ENCODE data around the gene TECPR2. TPM values are rescaled to one million over a fixed set of nuclear protein-coding genes. Genes with fewer than 3 reads are reported as not detected.
"Not testable (repeated sequence)": the region's sequence is repeated elsewhere in the genome, so short reads cannot be mapped to it uniquely, and the experiment has no call there.

Gene TECPR2
- total RNA-seq, 1 donor from 2014 or later = 27.0 TPM

- Mint-ChIP-seq H3K4me1 (peaks cover 9% of the 10 kb centered on the region), H3K27me3 (ENCODE audit: low read depth) (peaks cover 39% of the 10 kb centered on the region), H3K27ac (ENCODE audit: unreplicated experiment) (no peak overlapping the region), H3K36me3 (ENCODE audit: low read depth) (no peaks in the 10 kb centered on the region), H3K9me3 (no peaks in the 10 kb centered on the region), H3K4me3 (no peak overlapping the region)
- no peak for TF ChIP-seq CTCF (conservative IDR thresholded peaks at IDR 0.05)
- DNase-seq (ENCODE audit: low read depth, low spot score) = no peak
Measured at GRCh38 chr14:102541771-102542170, 179.0 kb downstream of the TECPR2 start.

GRCh38 chr14:102544046-102544746 lies 181.5 kb downstream of the TECPR2 start:
- TF ChIP-seq CTCF (conservative IDR thresholded peaks at IDR 0.05) = no peak
- peaks cover 60% of the 10 kb centered on the region for H3K27me3 Mint-ChIP-seq (ENCODE audit: low read depth)
- peaks cover 9% of the 10 kb centered on the region for H3K4me1 Mint-ChIP-seq
- H3K36me3 Mint-ChIP-seq (ENCODE audit: low read depth) = no peaks in the 10 kb centered on the region
- no peaks in the 10 kb centered on the region for H3K9me3 Mint-ChIP-seq
- H3K27ac Mint-ChIP-seq (ENCODE audit: unreplicated experiment) = no peak overlapping the region
- DNase-seq (ENCODE audit: low read depth, low spot score) = no peak
- H3K4me3 Mint-ChIP-seq = no peak overlapping the region

- Mint-ChIP-seq H3K4me1 (peaks cover 9% of the 10 kb centered on the region), H3K4me3 (no peak overlapping the region), H3K27ac (ENCODE audit: unreplicated experiment) (no peak overlapping the region), H3K9me3 (no peaks in the 10 kb centered on the region), H3K36me3 (ENCODE audit: low read depth) (no peaks in the 10 kb centered on the region), H3K27me3 (ENCODE audit: low read depth) (peaks cover 60% of the 10 kb centered on the region)
- no peak for TF ChIP-seq CTCF (conservative IDR thresholded peaks at IDR 0.05)
- no peak for DNase-seq (ENCODE audit: low read depth, low spot score)
Measured at GRCh38 chr14:102544747-102545460, 182.2 kb downstream of the TECPR2 start.

- no peak for DNase-seq (ENCODE audit: low read depth, low spot score)
- no peak overlapping the region for H3K4me3 Mint-ChIP-seq
- TF ChIP-seq CTCF (conservative IDR thresholded peaks at IDR 0.05) = no peak
- no peaks in the 10 kb centered on the region for H3K9me3 Mint-ChIP-seq
- peaks cover 64% of the 10 kb centered on the region for H3K27me3 Mint-ChIP-seq (ENCODE audit: low read depth)
- H3K36me3 Mint-ChIP-seq (ENCODE audit: low read depth) = no peaks in the 10 kb centered on the region
- peaks cover 9% of the 10 kb centered on the region for H3K4me1 Mint-ChIP-seq
- no peak overlapping the region for H3K27ac Mint-ChIP-seq (ENCODE audit: unreplicated experiment)
Measured at GRCh38 chr14:102545461-102546265, 182.9 kb downstream of the TECPR2 start.

GRCh38 chr14:102548616-102549240 lies 186.0 kb downstream of the TECPR2 start:
- Mint-ChIP-seq H3K36me3 (ENCODE audit: low read depth) (no peaks in the 10 kb centered on the region), H3K4me1 (peaks cover 9% of the 10 kb centered on the region), H3K9me3 (no peaks in the 10 kb centered on the region), H3K27me3 (ENCODE audit: low read depth) (peaks cover 53% of the 10 kb centered on the region), H3K27ac (ENCODE audit: unreplicated experiment) (no peak overlapping the region), H3K4me3 (no peak overlapping the region)
- DNase-seq (ENCODE audit: low read depth, low spot score) = no peak
- no peak for TF ChIP-seq CTCF (conservative IDR thresholded peaks at IDR 0.05)

- H3K36me3 Mint-ChIP-seq (ENCODE audit: low read depth); H3K27ac Mint-ChIP-seq (ENCODE audit: unreplicated experiment); DNase-seq (ENCODE audit: low read depth, low spot score); H3K4me3 Mint-ChIP-seq; H3K9me3 Mint-ChIP-seq; H3K4me1 Mint-ChIP-seq: not testable (repeated sequence)
- peaks cover 37% of the 10 kb centered on the region for H3K27me3 Mint-ChIP-seq (ENCODE audit: low read depth)
Measured at GRCh38 chr14:102550927-102551401, 188.2 kb downstream of the TECPR2 start.
